ENCODE results near the gene CYB561D2.

DNA sequence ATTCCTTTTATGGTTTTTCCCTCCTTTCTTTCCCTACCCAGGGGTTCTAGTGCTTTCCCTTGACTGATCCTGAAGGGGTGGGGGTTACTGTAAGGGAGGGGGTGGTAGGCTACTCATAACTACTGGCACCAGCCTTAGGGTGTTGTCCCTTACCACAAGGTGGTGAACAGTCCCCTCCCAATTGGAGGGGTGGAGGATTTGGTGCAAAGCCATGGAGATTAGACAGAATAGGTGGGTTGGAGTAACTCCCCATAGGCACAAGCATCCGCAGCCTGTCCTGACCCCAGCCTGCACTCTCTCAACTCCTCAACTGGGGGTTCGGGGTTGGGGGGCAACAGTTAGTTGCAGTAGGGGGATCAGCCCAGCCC lies 25.6 kb upstream of the CYB561D2 start:
- no peak for TF ChIP-seq EZH2 (IDR thresholded peaks at IDR 0.05; ENCODE audit: low read length)
- TF ChIP-seq, protein P1, sequence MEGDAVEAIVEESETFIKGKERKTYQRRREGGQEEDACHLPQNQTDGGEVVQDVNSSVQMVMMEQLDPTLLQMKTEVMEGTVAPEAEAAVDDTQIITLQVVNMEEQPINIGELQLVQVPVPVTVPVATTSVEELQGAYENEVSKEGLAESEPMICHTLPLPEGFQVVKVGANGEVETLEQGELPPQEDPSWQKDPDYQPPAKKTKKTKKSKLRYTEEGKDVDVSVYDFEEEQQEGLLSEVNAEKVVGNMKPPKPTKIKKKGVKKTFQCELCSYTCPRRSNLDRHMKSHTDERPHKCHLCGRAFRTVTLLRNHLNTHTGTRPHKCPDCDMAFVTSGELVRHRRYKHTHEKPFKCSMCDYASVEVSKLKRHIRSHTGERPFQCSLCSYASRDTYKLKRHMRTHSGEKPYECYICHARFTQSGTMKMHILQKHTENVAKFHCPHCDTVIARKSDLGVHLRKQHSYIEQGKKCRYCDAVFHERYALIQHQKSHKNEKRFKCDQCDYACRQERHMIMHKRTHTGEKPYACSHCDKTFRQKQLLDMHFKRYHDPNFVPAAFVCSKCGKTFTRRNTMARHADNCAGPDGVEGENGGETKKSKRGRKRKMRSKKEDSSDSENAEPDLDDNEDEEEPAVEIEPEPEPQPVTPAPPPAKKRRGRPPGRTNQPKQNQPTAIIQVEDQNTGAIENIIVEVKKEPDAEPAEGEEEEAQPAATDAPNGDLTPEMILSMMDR (optimal IDR thresholded peaks at IDR 0.05 in 1 of 3, IDR thresholded peaks at IDR 0.05 in 1 of 3, conservative IDR thresholded peaks at IDR 0.05 in 1 of 3; ENCODE audit: extremely low read depth in 1 of 3, insufficient read depth in 2 of 3, low read length in 3 of 3): no peak
